Upper lobe of right lung (tissue), 1 donor: ENCODE measurements around the gene GATM. TPM values are rescaled to one million over a fixed set of nuclear protein-coding genes. Genes with fewer than 3 reads are reported as not detected.
A peak's percentile ranks its signal among the peaks of the same experiment; 100 is the strongest.

Experiments used
- ATAC-seq: fragments of 200-7000 bp; cut with Tn5 transposase; one replicate; pipeline ENCODE4 v1.9.1; 2020; ENCODE audit warnings: mild to moderate bottlenecking, moderate library complexity
- DNase-seq: peaks from one replicate; pipeline ENCODE4 v3.0.0-alpha.2; 2020
- H3K27ac ChIP-seq: fragments of 200-600 bp; one replicate; pipeline ENCODE4 v1.8.0; 2022
- H3K27me3 ChIP-seq: fragments of 200-600 bp; one replicate; pipeline ENCODE4 v1.8.0; 2022; ENCODE audit warnings: mild to moderate bottlenecking
- H3K36me3 ChIP-seq: fragments of 200-600 bp; one replicate; pipeline ENCODE4 v1.8.0; 2022
- H3K4me1 ChIP-seq: fragments of 200-600 bp; one replicate; pipeline ENCODE4 v1.8.0; 2022
- H3K4me3 ChIP-seq: fragments of 200-600 bp; one replicate; pipeline ENCODE4 v1.8.0; 2022; ENCODE audit warnings: mild to moderate bottlenecking
- H3K9me3 ChIP-seq: fragments of 200-600 bp; one replicate; pipeline ENCODE4 v1.8.0; 2022
- intact Hi-C: fragments of 100-400 bp; cut with DNase I; formaldehyde crosslinking; loops from one replicate; pipeline ENCODE4 v1.11.0; 2022
- total RNA-seq: library from RNA; stranded (reverse); fragmentation: NEBNext Ultra II Directional; extraction: Animal tissue kit (Norgen Biotek cat#: 25700); gene quantifications from one replicate; pipeline ENCODE4 v1.2.1, GENCODE V29; 2021
- TF ChIP-seq, protein P1 (sequence below): fragments of 200-600 bp; IDR thresholded peaks from one replicate; pipeline ENCODE4 v1.8.0; 2022; ENCODE audit warnings: antibody characterized with exemption
- donor health status: DM: no; HTN: yes; CAD: no; lungs with severe emphysema.

The GATM gene
- total RNA-seq, 1 donor from 2014 or later = 7.2 TPM

DNA sequence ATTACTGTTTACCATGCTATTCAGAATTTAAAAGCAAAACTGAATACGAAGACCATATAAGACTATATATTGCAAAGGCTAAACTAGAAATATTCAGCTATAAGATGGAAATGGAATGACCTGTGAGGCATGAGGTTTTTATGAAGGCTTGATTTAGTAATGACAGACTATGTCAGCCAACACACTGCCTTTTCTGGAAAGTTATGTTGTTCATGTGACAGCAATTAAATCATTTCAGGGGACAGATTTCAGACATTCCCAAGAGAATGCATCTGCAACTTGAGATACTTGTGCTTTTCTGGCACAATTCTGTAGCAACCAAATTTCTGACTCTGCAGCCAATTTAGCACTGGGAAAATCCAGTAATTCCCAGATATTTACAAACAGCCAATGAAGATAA, 8.6 kb upstream of the GATM start:
- Histone ChIP-seq H3K4me3 (no peak overlapping the region), H3K36me3 (no peaks in the 10 kb centered on the region), H3K4me1 (no peaks in the 10 kb centered on the region), H3K27ac (no peak overlapping the region), H3K27me3 (peaks cover 5% of the 10 kb centered on the region), H3K9me3 (no peaks in the 10 kb centered on the region)
- TF ChIP-seq, protein P1, sequence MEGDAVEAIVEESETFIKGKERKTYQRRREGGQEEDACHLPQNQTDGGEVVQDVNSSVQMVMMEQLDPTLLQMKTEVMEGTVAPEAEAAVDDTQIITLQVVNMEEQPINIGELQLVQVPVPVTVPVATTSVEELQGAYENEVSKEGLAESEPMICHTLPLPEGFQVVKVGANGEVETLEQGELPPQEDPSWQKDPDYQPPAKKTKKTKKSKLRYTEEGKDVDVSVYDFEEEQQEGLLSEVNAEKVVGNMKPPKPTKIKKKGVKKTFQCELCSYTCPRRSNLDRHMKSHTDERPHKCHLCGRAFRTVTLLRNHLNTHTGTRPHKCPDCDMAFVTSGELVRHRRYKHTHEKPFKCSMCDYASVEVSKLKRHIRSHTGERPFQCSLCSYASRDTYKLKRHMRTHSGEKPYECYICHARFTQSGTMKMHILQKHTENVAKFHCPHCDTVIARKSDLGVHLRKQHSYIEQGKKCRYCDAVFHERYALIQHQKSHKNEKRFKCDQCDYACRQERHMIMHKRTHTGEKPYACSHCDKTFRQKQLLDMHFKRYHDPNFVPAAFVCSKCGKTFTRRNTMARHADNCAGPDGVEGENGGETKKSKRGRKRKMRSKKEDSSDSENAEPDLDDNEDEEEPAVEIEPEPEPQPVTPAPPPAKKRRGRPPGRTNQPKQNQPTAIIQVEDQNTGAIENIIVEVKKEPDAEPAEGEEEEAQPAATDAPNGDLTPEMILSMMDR = no peak
- intact Hi-C loops = no loop called here
- ATAC-seq (no peak), DNase-seq (no peak)

DNA sequence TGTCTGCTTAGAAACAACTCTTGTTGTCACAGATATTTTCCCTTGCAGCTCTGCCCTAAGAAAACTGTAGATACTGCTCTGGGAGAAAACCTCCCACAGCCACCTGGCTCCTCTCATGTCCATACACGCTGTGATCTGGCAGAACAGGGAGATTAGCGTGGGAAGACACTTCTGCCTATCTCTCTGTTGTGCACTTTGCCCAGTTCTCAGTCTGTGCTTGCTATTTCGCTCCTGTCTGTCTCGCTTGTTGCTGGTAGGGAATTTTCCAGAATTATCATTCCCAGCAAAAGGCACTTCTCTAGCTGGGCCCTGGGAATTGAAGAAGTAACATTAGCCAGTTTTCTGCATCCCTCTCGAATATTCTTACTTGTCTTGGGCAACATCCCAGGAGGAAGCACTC, 8.1 kb upstream of the GATM start:
- no peaks in the 10 kb centered on the region for H3K36me3 ChIP-seq
- ATAC-seq = no peak
- no peak for DNase-seq
- TF ChIP-seq, protein P1 = no peak
- H3K9me3 ChIP-seq = no peaks in the 10 kb centered on the region
- H3K27ac ChIP-seq = no peak overlapping the region
- no peaks in the 10 kb centered on the region for H3K4me1 ChIP-seq
- intact Hi-C loops = no loop called here
- H3K4me3 ChIP-seq = no peak overlapping the region
- peaks cover 9% of the 10 kb centered on the region for H3K27me3 ChIP-seq

DNA sequence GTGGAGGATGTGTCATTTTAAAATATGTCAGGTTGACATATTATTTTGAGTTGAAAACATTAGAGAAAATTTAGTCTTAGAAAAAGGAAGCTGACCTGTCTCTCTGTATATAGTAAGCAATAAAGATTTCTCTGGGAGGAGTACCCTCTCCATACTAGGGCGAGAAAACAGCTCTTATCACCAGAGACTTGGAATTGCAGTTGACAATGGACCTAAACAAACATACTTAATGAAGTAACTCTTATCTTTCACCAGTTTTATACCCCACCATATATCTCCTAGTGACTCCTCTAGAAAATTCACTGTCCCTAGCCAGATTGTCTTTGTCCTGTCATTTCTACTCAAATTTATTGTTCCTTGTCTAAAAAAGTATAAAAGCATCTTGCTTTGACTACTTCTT, 7.2 kb upstream of the GATM start:
- no peak for DNase-seq
- no peak overlapping the region for H3K4me3 ChIP-seq
- peaks cover 14% of the 10 kb centered on the region for H3K27me3 ChIP-seq
- H3K36me3 ChIP-seq = no peaks in the 10 kb centered on the region
- intact Hi-C loops = no loop called here
- TF ChIP-seq, protein P1 = no peak
- ATAC-seq = no peak
- H3K27ac ChIP-seq = no peak overlapping the region
- no peaks in the 10 kb centered on the region for H3K9me3 ChIP-seq
- no peaks in the 10 kb centered on the region for H3K4me1 ChIP-seq

DNA sequence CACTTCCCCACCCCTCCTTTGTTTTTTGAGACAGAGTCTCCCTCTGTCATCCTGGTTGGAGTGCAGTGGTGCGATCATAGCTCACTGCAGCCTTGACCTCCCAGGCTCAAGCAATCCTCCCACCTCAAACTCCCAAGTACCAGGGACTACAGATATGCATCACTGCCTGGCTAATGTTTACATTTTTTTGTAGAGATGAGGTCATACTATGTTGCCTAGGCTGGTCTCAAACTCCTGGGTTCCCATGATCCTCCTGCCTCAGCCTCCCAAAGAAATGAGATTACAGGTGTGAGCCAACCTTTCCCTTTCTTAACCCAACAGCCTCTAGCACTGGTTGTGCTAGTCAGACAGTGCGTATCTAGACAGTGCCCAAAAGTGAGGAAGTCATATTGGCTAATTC, 6.4 kb upstream of the GATM start:
- TF ChIP-seq, protein P1 = no peak
- H3K4me1 ChIP-seq = no peaks in the 10 kb centered on the region
- intact Hi-C loops = no loop called here
- no peak overlapping the region for H3K4me3 ChIP-seq
- ATAC-seq (no peak), DNase-seq (no peak)
- no peaks in the 10 kb centered on the region for H3K36me3 ChIP-seq
- H3K27me3 ChIP-seq = peaks cover 14% of the 10 kb centered on the region
- no peaks in the 10 kb centered on the region for H3K9me3 ChIP-seq
- H3K27ac ChIP-seq = no peak overlapping the region

DNA sequence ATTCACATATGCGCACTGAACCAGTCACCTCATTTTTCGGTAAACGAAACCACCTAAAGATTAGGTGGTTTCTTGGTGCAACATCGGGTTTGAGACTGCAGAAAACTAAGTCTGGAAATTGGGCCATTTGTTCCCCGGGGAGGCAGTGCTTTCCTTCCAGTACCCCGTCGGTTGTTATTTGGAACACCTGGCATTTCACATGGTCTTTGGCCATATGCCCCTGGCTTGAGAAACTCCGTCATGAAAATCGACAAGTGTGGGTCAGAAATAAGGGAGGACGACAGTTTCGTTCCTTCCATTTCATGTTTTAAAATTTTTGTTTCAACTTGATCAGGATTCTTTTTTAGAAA, 544 bp upstream of the GATM start:
- Histone ChIP-seq H3K4me3 (peak overlapping the region; percentile 61), H3K36me3 (no peaks in the 10 kb centered on the region), H3K9me3 (no peaks in the 10 kb centered on the region), H3K4me1 (peaks cover 12% of the 10 kb centered on the region), H3K27ac (no peak overlapping the region), H3K27me3 (peaks cover 37% of the 10 kb centered on the region)
- DNase-seq (no peak), ATAC-seq (no peak)
- TF ChIP-seq, protein P1 = no peak
- intact Hi-C loops = no loop called here

DNA sequence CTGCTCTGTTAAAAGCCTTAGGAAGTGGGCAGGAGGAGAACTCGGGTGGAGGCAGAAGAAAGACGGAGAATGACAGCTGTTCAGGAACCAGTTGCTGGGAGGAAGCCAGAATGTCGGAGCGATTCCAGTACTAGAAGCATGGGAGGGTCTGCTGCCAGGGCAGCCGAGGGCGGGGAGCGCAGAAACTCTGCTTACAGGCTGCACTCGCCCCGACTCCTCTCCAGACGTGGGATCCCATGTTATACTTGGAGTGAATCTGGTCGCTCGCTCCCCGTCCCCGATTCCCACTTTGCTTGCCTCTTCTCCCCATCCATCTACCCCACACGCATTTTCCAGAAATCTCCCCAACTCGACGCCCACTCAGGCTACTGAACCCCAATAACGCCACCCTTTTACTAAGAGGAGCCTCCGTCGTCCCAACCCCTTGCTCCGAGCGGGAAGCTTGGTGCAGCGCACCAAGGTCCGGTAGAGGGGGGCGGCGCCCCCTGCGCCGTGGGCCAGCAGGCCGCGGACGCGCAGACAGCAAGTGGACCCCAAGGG, 665 bp downstream of the GATM start:
- ATAC-seq (peak; percentile 3), DNase-seq (peak; percentile 65)
- Histone ChIP-seq H3K27me3 (peaks cover 41% of the 10 kb centered on the region), H3K36me3 (no peaks in the 10 kb centered on the region), H3K27ac (peak overlapping the region; percentile 55), H3K4me3 (peak overlapping the region; percentile 61), H3K4me1 (peaks cover 12% of the 10 kb centered on the region), H3K9me3 (no peaks in the 10 kb centered on the region)
- intact Hi-C loops = no loop called here
- TF ChIP-seq, protein P1 = no peak
